SK-N-SH (cell line): ENCODE results near the gene KLK3.

Source experiments
- CTCF ChIP-seq: fragments of 200-600 bp; sonication (generic); IDR thresholded peaks from 2 replicates; pipeline ENCODE4 v1.6.1; 2017; ENCODE audit warnings: antibody characterized with exemption, mild to moderate bottlenecking, moderate library complexity
- EZH2phosphoT487 ChIP-seq: fragments of 200-600 bp; sonication (generic); IDR thresholded peaks from 2 replicates; pipeline ENCODE4 v1.6.1; 2017; ENCODE audit warnings: low read depth, mixed run types, mild to moderate bottlenecking, antibody characterized with exemption, moderate library complexity, borderline replicate concordance
- IRF3 ChIP-seq: fragments of 150-350 bp; IDR thresholded peaks from 2 replicates; pipeline ENCODE4 v1.6.1; 2016; ENCODE audit warnings: mild to moderate bottlenecking, low read depth, low read length
- MAX ChIP-seq: IDR thresholded peaks from 2 replicates; pipeline ENCODE4 v1.4.0; 2012; ENCODE audit warnings: low read depth
- POLR2AphosphoS5 ChIP-seq: IDR thresholded peaks from 2 replicates; pipeline ENCODE4 v1.6.1; 2012; ENCODE audit warnings: low read depth, low read length
- RAD21 ChIP-seq: IDR thresholded peaks from 2 replicates; pipeline ENCODE4 v1.6.1; 2012; ENCODE audit warnings: mild to moderate bottlenecking, low read length
- REST ChIP-seq: IDR thresholded peaks from 2 replicates; pipeline ENCODE4 v1.6.1; 2012; ENCODE audit warnings: mild to moderate bottlenecking, low read depth, low read length, moderate library complexity
- RXRA ChIP-seq: IDR thresholded peaks from 2 replicates; pipeline ENCODE4 v1.4.0; 2012; ENCODE audit warnings: low read depth, mild to moderate bottlenecking, borderline replicate concordance
- SMC3 ChIP-seq: IDR thresholded peaks from 2 replicates; pipeline ENCODE4 v1.6.1; 2012; ENCODE audit warnings: low read depth, low read length, improper control_type of control experiment
- TAF1 ChIP-seq: IDR thresholded peaks from 2 replicates; pipeline ENCODE4 v1.6.1; 2012; ENCODE audit warnings: low read depth, mild to moderate bottlenecking, low read length, moderate library complexity, borderline replicate concordance
- USF1 ChIP-seq: IDR thresholded peaks from 2 replicates; pipeline ENCODE4 v1.4.0; 2012; ENCODE audit warnings: low read depth, borderline replicate concordance
- USF2 ChIP-seq: fragments of 150-350 bp; IDR thresholded peaks from 2 replicates; pipeline ENCODE4 v1.6.1; 2017; ENCODE audit warnings: antibody characterized with exemption, low read length, low read depth, borderline replicate concordance
- YY1 ChIP-seq: IDR thresholded peaks from 2 replicates; pipeline ENCODE4 v1.4.0; 2012; ENCODE audit warnings: low read depth, mild to moderate bottlenecking

GRCh38 chr19:50880241-50880640 lies 25.5 kb downstream of the KLK3 start:
- TF ChIP-seq CTCF (no peak), USF1 (no peak), SMC3 (no peak), EZH2phosphoT487 (no peak), USF2 (no peak), POLR2AphosphoS5 (no peak), YY1 (no peak), TAF1 (no peak), RXRA (no peak), MAX (no peak), IRF3 (no peak), REST (no peak), RAD21 (no peak)
